DND-41 (cell line): ENCODE measurements around the gene IL2RA.
"Not testable (repeated sequence)": the region's sequence is repeated elsewhere in the genome, so short reads cannot be mapped to it uniquely, and the experiment has no call there.

ENCODE experiments used
- ATAC-seq: fragments of 200-7000 bp; cut with Tn5 transposase; 3 replicates; pipeline ENCODE4 v1.9.1; 2021; ENCODE audit warnings: low read depth; ENCODE audit not compliant: insufficient read depth
- DNase-seq: peaks from one replicate; pipeline ENCODE4 v3.0.0-alpha.2; 2020
- H2AFZ ChIP-seq: 2 replicates; pipeline ENCODE4 v1.6.0; 2012; ENCODE audit warnings: low read depth, low read length
- H3K27ac ChIP-seq: 2 replicates; pipeline ENCODE4 v1.5.1; 2012; ENCODE audit warnings: low read length, inconsistent platforms
- H3K27me3 ChIP-seq: fragments of 200-600 bp; sonication (generic); 2 replicates; pipeline ENCODE4 v1.6.0; 2012; ENCODE audit warnings: low read length, mild to moderate bottlenecking, inconsistent platforms; ENCODE audit not compliant: insufficient read depth, poor library complexity
- H3K36me3 ChIP-seq: 2 replicates; pipeline ENCODE4 v1.5.1; 2012; ENCODE audit warnings: low read length, inconsistent platforms; ENCODE audit not compliant: insufficient read depth
- H3K4me1 ChIP-seq: 2 replicates; pipeline ENCODE4 v1.5.1; 2012; ENCODE audit warnings: mild to moderate bottlenecking, low read length; ENCODE audit not compliant: insufficient read depth
- H3K4me2 ChIP-seq: 2 replicates; pipeline ENCODE4 v1.6.0; 2012; ENCODE audit warnings: mild to moderate bottlenecking, moderate library complexity, low read length, inconsistent platforms; ENCODE audit not compliant: insufficient read depth
- H3K4me3 ChIP-seq, 2 experiments: fragments of 200-600 bp in 1 of 2; shearing (Covaris generic) in 1 of 2; 2 replicates each; pipeline ENCODE4 v1.5.1; 2012 to 2016; ENCODE audit warnings: inconsistent platforms in 2 of 2, low read length in 2 of 2, mild to moderate bottlenecking in 2 of 2, low read depth in 1 of 2, moderate library complexity in 1 of 2
- H3K79me2 ChIP-seq: 2 replicates; pipeline ENCODE4 v1.6.0; 2012; ENCODE audit warnings: low read length, inconsistent platforms; ENCODE audit not compliant: insufficient read depth
- H3K9ac ChIP-seq: 2 replicates; pipeline ENCODE4 v1.6.0; 2012; ENCODE audit warnings: low read depth, mild to moderate bottlenecking, inconsistent platforms, low read length, moderate library complexity
- H3K9me3 ChIP-seq: 2 replicates; pipeline ENCODE4 v1.5.1; 2012; ENCODE audit warnings: low read length, moderate library complexity, mild to moderate bottlenecking, inconsistent platforms; ENCODE audit not compliant: insufficient read depth, severe bottlenecking
- H4K20me1 ChIP-seq: 2 replicates; pipeline ENCODE4 v1.6.0; 2012; ENCODE audit warnings: low read length; ENCODE audit not compliant: insufficient read depth
- EZH2 ChIP-seq: IDR thresholded peaks from 3 replicates; pipeline ENCODE4 v1.6.1; 2012; ENCODE audit warnings: borderline replicate concordance, low read depth, mild to moderate bottlenecking, moderate library complexity, low read length, inconsistent platforms; ENCODE audit not compliant: severe bottlenecking
- TF ChIP-seq, protein P1 (sequence below): IDR thresholded peaks from 2 replicates; pipeline ENCODE4 v1.5.1; 2012; ENCODE audit warnings: borderline replicate concordance, low read length, moderate library complexity, mild to moderate bottlenecking; ENCODE audit not compliant: poor library complexity, severe bottlenecking; ENCODE audit errors: extremely low read depth

The IL2RA gene

DNA sequence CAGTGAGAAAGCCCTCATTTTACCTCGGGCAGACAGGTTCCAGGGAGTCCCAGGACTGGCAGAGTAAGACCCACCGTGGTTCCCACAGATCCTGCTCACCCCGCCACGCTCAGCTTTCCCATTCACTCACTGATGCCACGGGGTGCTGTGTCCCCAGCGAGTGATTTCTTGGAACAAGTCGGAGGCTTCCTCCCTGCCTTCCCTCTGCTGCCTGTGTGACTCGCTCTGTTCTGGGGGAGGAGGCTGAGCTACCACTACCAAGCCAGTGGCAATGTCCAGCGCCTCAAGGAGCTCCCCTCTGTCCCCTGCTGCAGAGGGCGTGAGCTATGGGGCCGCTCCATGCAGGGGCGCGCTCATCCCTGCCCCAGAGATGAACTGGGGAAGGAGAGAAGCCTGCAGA, 97.4 kb downstream of the IL2RA start:
- H3K4me2 ChIP-seq = no peak overlapping the region
- no peak overlapping the region for H3K9ac ChIP-seq
- no peak for DNase-seq
- no peaks in the 10 kb centered on the region for H3K36me3 ChIP-seq
- no peak for TF ChIP-seq EZH2
- TF ChIP-seq, protein P1, sequence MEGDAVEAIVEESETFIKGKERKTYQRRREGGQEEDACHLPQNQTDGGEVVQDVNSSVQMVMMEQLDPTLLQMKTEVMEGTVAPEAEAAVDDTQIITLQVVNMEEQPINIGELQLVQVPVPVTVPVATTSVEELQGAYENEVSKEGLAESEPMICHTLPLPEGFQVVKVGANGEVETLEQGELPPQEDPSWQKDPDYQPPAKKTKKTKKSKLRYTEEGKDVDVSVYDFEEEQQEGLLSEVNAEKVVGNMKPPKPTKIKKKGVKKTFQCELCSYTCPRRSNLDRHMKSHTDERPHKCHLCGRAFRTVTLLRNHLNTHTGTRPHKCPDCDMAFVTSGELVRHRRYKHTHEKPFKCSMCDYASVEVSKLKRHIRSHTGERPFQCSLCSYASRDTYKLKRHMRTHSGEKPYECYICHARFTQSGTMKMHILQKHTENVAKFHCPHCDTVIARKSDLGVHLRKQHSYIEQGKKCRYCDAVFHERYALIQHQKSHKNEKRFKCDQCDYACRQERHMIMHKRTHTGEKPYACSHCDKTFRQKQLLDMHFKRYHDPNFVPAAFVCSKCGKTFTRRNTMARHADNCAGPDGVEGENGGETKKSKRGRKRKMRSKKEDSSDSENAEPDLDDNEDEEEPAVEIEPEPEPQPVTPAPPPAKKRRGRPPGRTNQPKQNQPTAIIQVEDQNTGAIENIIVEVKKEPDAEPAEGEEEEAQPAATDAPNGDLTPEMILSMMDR = no peak
- H3K4me3 ChIP-seq = no peak overlapping the region
- H3K79me2 ChIP-seq = no peaks in the 10 kb centered on the region
- H4K20me1 ChIP-seq = no peaks in the 10 kb centered on the region
- H3K9me3 ChIP-seq = no peaks in the 10 kb centered on the region
- ATAC-seq = no peak
- H2AFZ ChIP-seq = no peak overlapping the region
- H3K27me3 ChIP-seq = no peaks in the 10 kb centered on the region
- H3K4me1 ChIP-seq = no peaks in the 10 kb centered on the region
- H3K27ac ChIP-seq = no peak overlapping the region

DNA sequence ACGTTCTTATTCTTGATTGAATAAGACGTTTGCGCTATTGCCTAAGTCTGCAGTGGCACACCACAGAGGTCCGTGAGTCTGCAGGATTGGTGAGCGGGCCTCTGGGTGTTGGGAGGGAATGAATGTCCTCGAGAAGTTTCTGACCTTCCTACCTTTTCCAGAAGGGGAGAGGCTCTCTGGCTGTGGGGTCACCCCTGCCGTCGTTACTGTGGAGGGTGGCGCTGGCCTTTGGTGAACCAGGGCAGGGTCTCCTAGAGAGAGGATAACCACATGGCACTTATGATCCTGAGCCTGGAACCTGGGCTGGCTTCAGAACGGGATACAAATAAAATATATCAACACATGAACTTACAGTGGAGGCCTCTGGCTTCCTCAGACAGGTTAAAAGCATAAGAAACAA, 98.6 kb downstream of the IL2RA start:
- no peak overlapping the region for H2AFZ ChIP-seq
- H3K36me3 ChIP-seq = no peaks in the 10 kb centered on the region
- H4K20me1 ChIP-seq = no peaks in the 10 kb centered on the region
- ATAC-seq (no peak), DNase-seq (no peak)
- H3K9me3 ChIP-seq = no peaks in the 10 kb centered on the region
- H3K27ac ChIP-seq = no peak overlapping the region
- H3K79me2 ChIP-seq = no peaks in the 10 kb centered on the region
- no peaks in the 10 kb centered on the region for H3K4me1 ChIP-seq
- no peak overlapping the region for H3K9ac ChIP-seq
- H3K27me3 ChIP-seq = no peaks in the 10 kb centered on the region
- no peak for TF ChIP-seq EZH2
- TF ChIP-seq, protein P1 = no peak
- H3K4me3 ChIP-seq = no peak overlapping the region
- no peak overlapping the region for H3K4me2 ChIP-seq

DNA sequence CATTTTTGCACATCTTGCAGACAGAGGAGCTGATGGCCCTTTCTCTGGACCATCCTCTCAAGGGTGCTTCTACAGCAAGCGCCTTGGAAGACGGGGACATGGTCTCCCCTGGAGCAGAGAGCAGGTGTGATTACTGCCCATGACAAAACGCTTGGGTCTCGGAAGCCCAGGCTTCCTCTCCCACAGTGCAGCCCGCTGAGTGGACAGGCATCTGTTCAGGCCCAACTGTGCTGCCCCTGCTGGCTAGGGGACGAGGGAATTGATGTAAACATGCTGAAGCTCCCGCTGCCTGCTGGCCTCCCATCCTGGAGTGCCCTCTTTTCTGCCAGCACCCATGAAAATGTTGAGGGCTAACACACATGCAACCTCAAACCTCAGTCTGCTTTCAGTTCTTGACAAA, 99.1 kb downstream of the IL2RA start:
- no peaks in the 10 kb centered on the region for H3K9me3 ChIP-seq
- H3K4me3 ChIP-seq = no peak overlapping the region
- DNase-seq (no peak), ATAC-seq (no peak)
- H3K36me3 ChIP-seq = no peaks in the 10 kb centered on the region
- no peaks in the 10 kb centered on the region for H3K4me1 ChIP-seq
- H3K27ac ChIP-seq = no peak overlapping the region
- H4K20me1 ChIP-seq = no peaks in the 10 kb centered on the region
- no peaks in the 10 kb centered on the region for H3K79me2 ChIP-seq
- TF ChIP-seq EZH2 = no peak
- TF ChIP-seq, protein P1 = no peak
- no peak overlapping the region for H3K9ac ChIP-seq
- H3K4me2 ChIP-seq = no peak overlapping the region
- no peak overlapping the region for H2AFZ ChIP-seq
- H3K27me3 ChIP-seq = no peaks in the 10 kb centered on the region

DNA sequence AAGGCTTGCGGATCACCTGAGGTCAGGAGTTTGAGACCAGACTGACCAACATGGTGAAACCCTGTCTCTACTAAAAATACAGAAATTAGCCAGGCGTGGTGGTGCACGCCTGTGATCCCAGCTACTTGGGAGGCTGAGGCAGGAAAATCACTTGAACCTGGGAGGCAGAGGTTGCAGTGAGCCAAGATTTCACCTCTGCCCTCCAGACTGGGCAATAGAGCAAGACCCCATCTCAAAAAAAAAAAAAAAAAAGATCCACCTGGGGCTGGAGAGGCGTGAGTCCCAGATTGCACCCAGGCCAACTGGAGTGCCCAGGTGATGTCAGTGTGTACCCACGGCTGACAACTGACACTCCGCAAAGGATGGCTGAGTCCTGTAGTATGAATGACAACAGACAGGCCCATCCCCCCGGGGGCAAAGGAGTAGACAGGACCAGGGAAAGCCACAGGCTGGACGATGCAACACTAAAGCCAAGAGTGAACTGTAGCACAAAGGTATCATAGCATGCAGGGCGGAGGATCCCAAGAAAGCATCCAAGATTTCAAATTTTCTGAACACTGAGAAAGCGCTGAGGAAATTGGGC, 99.7 kb downstream of the IL2RA start:
- not testable (repeated sequence) for H2AFZ ChIP-seq, H4K20me1 ChIP-seq, ATAC-seq, H3K4me2 ChIP-seq, H3K9me3 ChIP-seq, DNase-seq, H3K27me3 ChIP-seq, H3K4me1 ChIP-seq, H3K27ac ChIP-seq, H3K36me3 ChIP-seq, H3K9ac ChIP-seq, H3K79me2 ChIP-seq, H3K4me3 ChIP-seq
